Brain microvascular endothelial cell (primary cell): Measurements from ENCODE around the gene PRKCB.

ENCODE experiments used
- DNase-seq: peaks from one replicate; pipeline ENCODE4 v3.0.0-alpha.2; 2020
- H3K27ac ChIP-seq: fragments of 250-450 bp; sonication (Bioruptor Pico); 2 replicates; pipeline ENCODE4 v1.5.1; 2020; ENCODE audit warnings: mild to moderate bottlenecking, moderate library complexity
- H3K27me3 ChIP-seq: fragments of 250-450 bp; sonication (Bioruptor Pico); replicated peaks from 2 replicates; pipeline ENCODE4 v1.5.1; 2020; ENCODE audit warnings: mild to moderate bottlenecking
- H3K36me3 ChIP-seq: fragments of 250-450 bp; sonication (Bioruptor Pico); replicated peaks from 2 replicates; pipeline ENCODE4 v1.5.1; 2020; ENCODE audit warnings: mild to moderate bottlenecking
- H3K4me3 ChIP-seq: 2 replicates; pipeline ENCODE4 v1.5.1; 2011; ENCODE audit warnings: low read depth, mild to moderate bottlenecking, control low read depth, low read length, moderate library complexity
- in situ Hi-C: cut with HindIII; loops from 2 replicates; pipeline ENCODE4 v1.10.0; 2017; ENCODE audit warnings: low sequenced_read_pairs, low pct_ligation_motif_present
- TF ChIP-seq, protein P1 (sequence below): IDR thresholded peaks from 2 replicates; pipeline ENCODE4 v1.5.1; 2011; ENCODE audit warnings: low read depth, mild to moderate bottlenecking, moderate library complexity, low read length, control low read depth, inconsistent platforms; ENCODE audit errors: missing control alignments

Gene PRKCB

GRCh38 chr16:23953476-23953875 is 117.7 kb downstream of the PRKCB start:
- H3K27ac ChIP-seq, result no peak overlapping the region
- H3K27me3 ChIP-seq, result no peaks in the 10 kb centered on the region
- no peaks in the 10 kb centered on the region for H3K36me3 ChIP-seq
- TF ChIP-seq, protein P1, sequence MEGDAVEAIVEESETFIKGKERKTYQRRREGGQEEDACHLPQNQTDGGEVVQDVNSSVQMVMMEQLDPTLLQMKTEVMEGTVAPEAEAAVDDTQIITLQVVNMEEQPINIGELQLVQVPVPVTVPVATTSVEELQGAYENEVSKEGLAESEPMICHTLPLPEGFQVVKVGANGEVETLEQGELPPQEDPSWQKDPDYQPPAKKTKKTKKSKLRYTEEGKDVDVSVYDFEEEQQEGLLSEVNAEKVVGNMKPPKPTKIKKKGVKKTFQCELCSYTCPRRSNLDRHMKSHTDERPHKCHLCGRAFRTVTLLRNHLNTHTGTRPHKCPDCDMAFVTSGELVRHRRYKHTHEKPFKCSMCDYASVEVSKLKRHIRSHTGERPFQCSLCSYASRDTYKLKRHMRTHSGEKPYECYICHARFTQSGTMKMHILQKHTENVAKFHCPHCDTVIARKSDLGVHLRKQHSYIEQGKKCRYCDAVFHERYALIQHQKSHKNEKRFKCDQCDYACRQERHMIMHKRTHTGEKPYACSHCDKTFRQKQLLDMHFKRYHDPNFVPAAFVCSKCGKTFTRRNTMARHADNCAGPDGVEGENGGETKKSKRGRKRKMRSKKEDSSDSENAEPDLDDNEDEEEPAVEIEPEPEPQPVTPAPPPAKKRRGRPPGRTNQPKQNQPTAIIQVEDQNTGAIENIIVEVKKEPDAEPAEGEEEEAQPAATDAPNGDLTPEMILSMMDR, result no peak
- H3K4me3 ChIP-seq, result no peak overlapping the region
- no peak for DNase-seq
- in situ Hi-C loops, result no loop called here

DNA sequence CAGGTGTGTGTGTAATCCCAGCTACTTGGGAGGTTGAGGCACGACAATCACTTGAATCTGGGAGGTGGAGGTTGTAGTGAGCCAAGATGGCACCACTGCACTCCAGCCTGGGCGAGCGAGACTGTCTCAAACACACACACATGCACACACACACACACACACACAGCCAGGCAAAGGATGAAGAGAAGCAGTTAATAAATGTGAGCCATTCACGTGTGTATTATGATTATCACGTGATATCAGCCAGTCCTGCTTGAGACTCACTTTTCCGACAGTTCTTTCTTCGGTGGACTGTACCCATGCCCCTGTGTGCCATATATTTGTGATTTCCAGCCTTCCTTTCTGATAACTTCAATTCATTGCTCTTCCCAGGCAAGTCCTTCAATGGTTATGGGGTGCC is 119.3 kb downstream of the PRKCB start:
- Histone ChIP-seq H3K27ac (no peak overlapping the region), H3K4me3 (no peak overlapping the region), H3K36me3 (no peaks in the 10 kb centered on the region), H3K27me3 (no peaks in the 10 kb centered on the region)
- no peak for DNase-seq
- TF ChIP-seq, protein P1, result no peak
- in situ Hi-C loops, result no loop called here

DNA sequence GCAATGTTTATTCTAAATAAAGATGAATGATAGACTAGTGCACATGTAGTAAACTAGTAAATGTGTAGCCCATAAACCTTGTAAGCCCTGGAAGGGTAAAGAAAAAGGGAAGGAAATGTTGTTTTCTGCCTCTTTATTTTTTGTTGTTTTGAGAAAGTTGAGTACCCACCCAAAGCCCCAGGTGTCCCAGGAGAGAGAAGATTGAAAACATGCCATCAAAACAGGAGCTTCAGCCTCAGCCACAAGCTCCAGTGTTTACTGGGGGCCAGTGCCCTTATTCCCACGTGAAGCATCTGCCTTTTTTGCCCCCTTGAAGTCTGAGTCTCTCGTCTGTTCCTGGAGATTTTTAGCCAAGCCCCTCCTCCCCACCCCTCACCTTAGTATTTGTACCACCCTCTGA is 121.5 kb downstream of the PRKCB start:
- TF ChIP-seq, protein P1, result no peak
- no peak for DNase-seq
- H3K27ac ChIP-seq, result no peak overlapping the region
- in situ Hi-C loops, result no loop called here
- H3K4me3 ChIP-seq, result no peak overlapping the region
- no peaks in the 10 kb centered on the region for H3K36me3 ChIP-seq
- H3K27me3 ChIP-seq, result no peaks in the 10 kb centered on the region

DNA sequence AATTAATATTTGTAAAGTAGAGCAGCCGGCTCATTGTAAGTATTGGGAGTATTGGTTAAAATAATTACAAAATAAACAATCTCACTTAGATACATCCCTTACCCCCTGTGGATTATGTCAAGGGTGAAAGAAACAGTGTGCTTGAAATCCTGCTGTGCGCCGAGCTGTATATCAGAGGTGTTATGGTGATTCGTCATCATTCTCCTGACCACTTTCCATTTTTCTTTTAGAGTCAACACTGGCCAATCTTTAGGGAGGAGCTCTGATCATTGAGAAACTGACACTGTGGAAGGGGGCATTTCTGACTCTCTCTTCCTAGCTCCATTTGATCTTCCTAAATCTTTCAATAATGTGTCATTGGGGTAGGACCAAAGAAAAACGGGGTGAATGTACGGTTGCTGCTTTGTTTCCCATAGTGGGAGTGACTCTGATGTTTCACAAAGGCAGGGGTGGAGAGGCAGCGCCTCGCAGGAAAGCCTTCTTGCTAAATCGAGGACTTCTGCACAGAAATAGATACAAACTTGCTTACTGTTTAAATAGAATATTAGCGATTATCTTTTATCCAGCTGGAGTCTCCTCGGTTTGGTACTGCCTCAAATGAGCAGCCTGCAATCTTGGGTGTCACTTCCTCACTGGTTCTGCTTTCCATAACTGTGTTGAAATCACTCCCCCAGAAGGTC is 123.4 kb downstream of the PRKCB start:
- Histone ChIP-seq H3K36me3 (no peaks in the 10 kb centered on the region), H3K4me3 (no peak overlapping the region), H3K27ac (no peak overlapping the region), H3K27me3 (no peaks in the 10 kb centered on the region)
- TF ChIP-seq, protein P1, result no peak
- in situ Hi-C loops, result no loop called here
- DNase-seq, result no peak

GRCh38 chr16:23959752-23960072 is 123.9 kb downstream of the PRKCB start:
- Histone ChIP-seq H3K27ac (no peak overlapping the region), H3K27me3 (no peaks in the 10 kb centered on the region), H3K36me3 (no peaks in the 10 kb centered on the region), H3K4me3 (no peak overlapping the region)
- TF ChIP-seq, protein P1, result no peak
- in situ Hi-C loops, result no loop called here
- no peak for DNase-seq
